GM18909 (cell line): Measurements from ENCODE around the gene LCAT.
"Not testable (repeated sequence)": the region's sequence is repeated elsewhere in the genome, so short reads cannot be mapped to it uniquely, and the experiment has no call there.

ENCODE experiments used
- ATAC-seq: cut with Tn5 transposase; IDR thresholded peaks from one replicate; pipeline ENCODE4 v1.9.1; 2021; ENCODE audit warnings: mild to moderate bottlenecking; ENCODE audit not compliant: unreplicated experiment, poor library complexity

The LCAT gene

DNA sequence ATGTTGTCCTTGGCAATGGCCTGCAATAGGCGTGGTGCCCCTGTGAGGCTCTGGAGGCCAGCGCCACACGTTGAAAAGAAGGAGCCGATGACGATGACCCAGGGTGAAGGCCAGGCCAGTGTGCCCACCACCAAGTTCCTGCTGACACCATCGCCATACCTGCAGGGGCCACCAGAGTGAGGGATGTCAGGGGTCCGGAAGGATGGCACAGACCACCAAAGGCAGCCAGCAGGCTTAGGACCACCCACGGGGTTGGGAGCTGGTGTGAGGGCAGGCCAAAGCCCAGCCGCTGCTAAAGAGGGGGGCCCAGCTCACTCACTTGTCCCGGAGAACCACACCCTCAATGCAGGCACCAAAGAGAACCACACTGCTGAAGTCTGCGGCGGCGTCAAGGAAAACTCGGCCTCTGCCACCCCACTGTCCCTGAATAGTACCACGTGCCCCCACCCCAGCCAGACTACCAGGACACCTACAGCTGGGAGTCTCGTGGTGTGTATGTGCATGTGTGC, 6.5 kb upstream of the LCAT start:
- no peak for ATAC-seq

DNA sequence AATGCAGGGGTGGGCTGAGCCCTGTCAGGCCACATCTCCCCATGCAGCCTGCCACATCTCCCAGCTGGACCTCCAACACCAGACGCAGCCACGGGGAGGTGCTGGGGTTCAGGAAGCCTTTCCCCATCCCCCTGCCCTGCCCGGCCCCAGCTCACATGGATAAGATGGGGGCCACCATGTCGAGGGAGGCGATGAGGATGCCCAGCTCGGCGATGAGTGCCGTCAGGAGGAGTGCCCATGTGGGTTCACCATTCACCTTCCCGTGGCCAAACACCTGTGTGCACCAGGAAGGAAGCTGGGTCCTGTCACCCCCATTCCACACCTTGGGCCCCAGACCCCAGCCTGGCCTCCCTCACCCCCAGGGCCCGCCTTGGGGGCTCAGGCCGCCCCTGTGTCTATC, 5.7 kb upstream of the LCAT start:
- no peak for ATAC-seq

DNA sequence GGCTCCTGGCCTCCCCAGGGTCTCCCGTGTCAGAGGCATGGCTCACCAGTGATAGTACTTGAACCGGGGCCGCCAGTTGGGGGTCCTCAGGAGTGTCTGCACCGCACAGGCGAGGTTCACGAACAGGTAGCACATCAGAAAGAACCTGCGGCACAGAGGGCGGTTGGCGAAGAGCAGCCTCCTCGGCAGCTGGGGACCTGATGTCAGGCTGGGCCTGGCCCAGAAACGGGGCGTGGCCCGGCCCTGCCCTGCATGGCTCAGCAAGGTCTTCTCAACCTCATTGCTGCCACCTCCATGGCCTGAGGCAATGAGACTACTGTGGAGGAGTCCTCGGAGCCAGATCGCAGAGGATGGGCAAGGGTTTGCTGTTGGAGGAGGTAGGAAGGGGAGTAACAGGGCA, 4.1 kb upstream of the LCAT start:
- no peak for ATAC-seq

DNA sequence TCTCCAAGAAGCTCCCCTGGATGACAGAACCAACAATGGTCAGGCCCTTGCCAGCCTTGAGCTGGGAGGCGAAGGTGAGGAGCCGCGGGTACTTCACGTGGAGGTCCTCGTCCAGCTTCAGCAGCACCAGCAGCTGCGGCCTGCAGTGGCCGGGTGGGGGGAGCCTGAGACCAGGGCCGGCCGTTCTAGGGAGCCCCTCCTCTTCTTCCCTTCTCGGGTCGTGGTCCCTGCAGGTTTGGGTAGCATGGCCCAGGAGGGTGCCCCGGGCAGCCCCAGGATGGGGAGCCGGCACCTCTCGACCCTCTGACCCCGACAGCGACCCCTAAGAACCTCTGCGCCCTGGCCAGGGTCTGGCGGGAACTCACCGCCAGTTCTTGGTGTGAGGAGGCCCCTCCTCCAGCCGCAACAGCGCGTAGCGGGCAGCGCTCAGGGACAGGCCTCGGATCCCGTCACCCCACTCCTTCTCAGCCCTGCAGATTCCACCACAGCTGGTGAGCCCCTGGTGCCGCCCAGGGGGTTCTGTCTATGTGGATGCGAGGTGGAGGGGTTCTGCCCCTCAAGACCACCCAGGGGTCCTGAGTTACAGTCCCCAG, 3.1 kb upstream of the LCAT start:
- ATAC-seq: no peak

DNA sequence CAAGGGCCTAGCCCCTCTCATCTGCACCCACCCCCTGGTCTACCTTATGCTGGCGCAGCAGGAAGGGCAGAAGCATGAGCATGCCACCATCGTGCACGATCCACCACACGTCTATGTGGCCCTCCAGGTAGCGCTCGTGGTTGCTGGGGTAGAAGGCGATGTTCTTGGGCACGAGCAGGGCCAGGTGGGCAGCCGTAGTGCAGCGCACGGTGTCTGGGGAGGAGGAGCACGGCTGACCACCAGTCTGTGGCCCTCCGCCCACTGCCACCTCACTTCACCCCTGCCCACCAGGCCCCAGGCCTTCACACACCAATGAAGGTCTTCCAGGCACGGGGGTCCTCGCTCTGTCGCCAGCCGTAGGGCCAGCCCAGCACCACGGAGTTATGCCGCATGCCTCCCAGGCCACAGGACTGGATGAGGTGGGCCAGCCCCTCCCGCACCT, 2.2 kb upstream of the LCAT start:
- no peak for ATAC-seq

DNA sequence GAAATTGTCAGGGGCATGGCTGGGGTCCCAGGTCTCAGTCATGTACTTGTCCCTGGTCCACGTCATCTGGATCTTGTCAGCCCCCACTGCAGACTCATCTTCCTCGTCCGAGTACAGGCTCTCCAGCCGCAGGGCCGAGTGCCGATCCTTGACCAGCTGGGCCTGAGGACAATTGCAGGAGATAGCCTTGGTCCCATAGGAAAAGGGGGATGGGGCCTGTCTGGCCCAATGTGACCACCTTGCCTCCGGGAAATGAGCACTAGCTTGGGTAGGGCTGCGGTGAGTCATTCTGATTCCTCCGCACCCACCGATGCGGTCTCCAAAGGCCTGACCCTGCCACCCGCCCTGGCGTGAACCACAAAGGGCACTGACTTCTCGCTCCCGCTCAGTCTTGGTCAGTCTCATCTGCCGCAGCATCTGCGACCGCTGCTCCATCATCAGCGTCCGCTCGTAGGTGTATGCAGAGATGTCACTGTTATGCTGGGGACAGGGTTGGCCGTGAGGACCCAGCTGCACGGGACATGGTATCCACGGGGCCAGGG, 1.5 kb upstream of the LCAT start:
- ATAC-seq: no peak

DNA sequence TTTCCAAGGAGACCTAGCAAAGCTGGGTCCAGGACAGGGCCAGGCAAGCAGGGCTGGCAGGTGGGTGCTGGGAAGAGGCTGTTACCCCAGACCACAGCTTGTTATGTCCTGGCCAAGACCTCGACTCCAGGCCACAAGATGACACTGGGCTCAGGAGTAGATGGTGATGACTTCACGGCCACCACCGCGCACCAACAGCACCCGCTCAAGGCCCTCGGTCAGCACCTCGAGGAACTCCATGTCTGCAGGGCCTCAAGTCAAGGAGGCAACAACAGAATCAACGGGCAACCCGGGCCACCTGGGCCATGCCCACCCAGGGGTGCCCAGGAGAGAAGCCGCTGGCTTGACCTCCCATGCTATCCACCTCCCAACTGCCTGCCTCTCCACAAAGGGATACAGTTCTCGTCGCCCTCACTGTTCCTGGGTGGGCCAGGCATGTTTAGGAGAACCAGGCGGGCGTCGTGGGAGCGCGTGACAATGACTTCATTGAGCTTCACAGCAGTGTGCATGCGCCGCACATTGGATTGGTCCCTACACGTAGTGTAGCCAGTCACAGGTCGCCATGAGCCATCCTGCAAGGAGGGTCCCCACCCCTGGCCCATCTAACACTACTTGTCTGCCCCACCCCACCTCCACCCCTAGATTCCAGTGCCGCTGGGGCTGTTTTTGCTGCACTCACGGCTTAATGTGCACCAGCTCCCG, 921 bp upstream of the LCAT start:
- no peak for ATAC-seq

DNA sequence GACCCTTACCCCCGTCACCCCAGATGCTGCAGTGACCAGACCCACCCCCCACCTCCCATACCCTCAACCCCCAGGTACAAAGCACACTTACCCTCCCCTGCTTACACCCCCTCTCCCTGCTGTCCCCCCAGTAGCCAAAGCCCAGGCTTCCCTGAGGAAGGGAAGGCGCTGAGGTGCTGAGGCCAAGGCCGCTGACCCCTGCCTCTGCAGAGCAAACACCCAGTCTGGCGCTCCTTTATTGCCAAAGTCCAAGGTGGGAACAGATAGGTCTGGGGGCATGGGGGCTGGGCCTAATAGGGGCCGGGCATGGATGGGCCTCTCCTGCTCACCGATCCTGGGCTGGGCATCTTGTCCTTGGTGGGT, 683 bp downstream of the LCAT start:
- no peak for ATAC-seq

DNA sequence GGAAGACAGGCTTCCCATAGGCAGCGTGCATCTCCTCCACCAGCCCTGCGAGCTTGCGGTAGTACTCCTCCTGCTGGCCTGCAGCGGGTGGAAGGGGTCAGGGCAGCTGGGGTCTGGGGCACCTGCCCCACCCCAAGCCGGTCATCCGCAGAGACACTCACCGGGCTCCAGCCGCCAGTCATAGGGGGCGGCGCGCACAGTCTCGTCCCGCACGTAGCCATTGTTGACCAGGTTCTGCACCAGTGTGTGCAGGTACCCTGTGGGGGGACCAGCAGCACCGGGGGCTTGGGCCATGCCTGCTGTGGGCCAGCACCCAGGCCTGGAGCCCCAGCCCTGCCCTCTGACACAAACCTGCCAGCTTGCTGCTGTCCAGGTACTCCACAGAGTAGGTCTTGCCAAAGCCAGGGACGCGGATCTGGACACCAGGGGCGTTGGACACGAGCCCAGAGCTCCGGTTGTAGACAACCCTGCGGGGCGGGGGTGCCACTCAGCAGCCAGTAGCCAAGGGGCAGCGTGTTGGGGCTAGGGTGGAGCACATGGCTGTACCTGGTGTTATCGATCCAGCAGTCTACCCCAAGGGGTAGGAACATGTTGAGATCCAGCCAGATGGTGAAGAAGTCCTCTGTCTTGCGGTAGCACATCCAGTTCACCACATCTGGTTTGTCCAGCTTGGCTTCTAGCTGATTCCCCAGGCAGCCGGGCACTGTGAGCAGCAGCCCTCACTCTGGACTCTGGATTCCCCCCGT, 1.2 kb downstream of the LCAT start:
- ATAC-seq: no peak

DNA sequence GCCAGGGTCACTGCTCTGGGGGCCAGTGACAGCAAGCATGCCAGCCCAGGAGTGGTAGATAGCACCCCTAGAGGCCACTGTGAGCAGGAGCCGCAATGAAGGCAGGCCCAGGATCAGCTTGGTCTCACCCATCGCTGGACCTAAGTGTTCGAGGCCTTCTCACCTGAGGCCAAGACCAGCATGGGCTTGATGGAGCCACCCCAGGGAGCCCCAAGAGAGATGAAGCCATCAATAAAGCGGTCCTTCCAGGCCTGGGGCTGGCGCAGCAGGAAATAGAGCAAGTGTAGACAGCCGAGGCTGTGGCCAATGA, 1.8 kb downstream of the LCAT start:
- ATAC-seq: peak; percentile 57

DNA sequence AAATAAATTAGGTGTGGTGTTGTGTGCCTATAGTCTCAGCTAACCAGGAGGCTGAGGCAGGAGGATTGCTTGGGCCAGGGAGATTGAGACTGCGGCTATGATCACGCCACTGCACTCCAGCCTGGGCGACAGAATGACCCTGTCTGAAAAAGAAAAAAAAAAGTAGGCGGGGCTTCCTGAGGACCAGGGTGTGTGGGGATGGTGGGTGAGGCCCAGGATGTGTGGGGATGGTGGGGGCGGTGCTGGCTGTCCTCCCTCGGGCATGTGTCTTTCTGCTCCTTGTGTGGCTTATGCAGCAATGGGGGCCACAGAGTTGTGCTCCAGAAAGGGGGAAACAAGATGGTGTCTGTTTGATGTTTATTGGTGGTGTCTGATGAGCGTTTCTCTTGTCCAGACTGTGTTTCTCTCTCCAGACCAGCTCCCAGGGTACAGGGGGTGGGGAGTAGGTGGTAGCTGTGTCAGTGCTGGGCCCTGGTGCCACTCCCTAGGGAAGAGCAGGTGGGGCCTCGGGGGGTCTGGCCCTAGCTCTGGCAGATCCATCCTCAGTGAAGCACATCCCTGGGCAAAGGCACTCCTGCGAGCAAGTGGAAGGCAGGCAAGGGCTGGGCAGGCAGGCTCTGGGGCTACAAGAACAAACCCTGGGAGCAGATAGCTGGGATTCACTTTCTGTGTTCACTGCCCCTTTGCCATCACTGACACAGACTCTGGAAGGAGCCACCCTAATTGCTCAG, 2.3 kb downstream of the LCAT start:
- no peak for ATAC-seq

DNA sequence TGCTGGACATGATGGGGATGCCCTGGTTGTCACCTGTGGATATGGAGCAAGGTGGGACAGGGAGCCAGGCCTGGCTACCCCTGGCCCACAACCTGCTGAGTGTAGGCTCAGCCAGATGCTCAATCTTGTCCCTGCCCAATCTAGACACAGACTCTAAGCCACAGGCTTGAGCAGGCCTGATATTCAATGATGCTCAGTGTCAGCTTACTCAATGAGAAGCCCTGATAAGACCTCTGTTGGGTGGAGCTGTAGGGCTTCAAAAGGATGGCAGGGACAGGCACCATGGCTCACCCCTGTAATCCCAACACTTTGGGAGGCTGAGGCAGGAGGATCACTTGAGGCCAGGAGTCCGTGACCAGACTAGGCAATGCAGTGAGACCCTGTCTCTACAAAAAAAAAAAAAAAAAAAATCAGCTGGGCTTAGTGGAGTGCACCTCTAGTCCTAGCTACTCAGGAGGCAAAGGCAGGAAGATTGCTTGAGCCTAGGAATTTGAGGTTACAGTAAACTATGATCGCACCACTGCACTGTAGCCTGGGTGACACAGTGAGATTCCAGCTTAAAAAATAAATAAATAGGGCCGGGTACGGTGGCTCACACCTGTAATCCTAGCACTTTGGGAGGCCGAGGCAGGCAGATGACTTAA, 3.4 kb downstream of the LCAT start:
- ATAC-seq: no peak

DNA sequence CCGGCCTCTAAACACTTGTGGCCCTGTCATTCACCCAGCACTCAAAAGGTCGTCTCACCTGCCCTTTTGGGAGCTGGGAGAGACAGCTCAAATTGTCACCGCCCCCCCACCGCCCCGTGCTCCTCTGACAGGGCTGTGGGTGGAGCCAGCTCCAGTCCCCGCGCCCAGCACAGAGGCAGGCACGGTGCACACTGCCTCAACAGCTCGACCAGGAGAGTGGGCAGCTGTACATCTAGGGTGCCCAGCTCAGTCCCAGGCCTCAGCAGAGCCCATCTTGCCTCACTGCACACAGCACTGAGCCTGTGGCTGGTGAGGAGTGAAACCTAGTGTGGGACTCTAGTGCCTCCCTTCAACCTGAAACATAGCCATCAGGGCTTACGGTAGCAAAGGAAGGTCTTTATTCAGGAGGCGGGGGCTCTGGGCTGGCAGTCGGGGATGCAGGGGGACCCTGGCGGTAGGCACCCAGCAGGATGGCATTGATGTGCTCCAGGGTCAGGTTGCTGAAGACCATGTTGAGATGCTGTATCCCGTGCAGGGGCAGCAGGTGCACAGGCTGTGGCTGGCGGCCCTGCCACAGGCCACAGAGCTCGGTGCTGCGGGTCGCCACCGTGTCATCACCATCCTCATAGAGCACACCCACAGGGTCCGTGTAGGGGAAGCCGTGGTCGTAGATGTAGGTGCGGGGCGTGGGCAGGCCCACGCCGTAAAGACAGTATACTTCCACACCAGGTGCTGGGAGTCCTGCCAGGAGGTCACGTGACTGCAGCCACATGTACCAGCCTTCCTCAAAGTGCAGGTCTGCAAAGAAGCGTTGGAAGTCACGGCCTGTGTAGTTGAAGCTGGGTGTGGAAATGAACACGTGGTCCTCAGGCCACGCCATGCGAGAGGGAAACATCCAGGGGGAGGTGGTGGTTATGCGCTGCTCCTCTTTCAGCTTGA, 4.1 kb downstream of the LCAT start:
- ATAC-seq: no peak

DNA sequence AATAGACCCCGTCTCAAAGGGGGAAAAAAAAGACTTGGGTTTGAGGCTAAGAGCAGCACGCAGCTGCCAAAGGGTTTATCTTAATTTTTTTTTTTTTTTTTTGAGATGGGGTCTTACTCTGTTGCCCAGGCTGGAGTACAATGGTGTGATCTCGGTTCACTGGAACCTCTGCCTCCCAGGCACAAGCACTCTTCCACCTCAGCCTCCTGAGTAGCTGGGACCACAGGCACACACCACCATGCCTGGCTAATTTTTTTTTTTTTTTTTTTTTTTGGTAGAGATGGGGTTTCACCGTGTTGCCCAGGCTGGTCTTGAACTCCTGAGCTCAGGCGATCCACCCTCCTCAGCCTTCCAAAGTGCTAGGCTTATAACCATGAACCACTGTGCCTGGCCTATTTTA, 6.2 kb downstream of the LCAT start:
- ATAC-seq: not testable (repeated sequence)

DNA sequence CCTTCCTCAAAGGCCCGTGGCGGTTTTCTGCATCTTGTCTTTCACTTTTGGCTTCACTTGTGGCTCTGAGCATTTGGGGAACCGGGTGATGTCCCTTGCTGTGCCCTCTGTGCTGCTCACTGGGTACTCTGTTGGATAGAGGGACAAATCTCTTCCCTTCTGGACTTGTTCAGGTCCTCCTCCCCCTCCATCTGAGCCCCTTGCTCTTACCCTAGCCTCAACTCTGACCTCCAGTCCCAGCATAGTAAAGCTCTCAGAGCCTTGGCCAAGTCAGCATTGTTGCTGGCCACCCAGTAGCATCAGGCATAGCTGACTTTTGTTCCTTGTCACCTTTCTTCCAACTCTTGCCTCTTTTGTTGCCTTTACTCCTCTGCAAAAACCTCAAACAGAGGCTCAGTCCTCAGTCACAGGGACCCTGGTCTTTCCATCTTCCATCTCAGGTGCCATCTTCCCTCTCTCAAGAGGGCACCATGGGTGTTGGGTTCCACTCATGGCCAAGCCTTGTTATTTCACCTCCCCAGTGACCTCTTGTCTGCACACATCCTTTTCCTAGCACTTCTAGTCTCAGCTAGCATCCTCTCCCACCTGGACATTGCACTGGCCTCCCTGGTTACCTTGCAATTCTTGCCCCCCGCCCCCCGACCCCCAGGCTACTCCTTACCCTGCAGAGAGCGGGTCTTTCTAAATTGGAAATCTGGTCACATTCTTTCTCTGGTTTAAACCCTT, 6.9 kb downstream of the LCAT start:
- ATAC-seq: peak; percentile 63

DNA sequence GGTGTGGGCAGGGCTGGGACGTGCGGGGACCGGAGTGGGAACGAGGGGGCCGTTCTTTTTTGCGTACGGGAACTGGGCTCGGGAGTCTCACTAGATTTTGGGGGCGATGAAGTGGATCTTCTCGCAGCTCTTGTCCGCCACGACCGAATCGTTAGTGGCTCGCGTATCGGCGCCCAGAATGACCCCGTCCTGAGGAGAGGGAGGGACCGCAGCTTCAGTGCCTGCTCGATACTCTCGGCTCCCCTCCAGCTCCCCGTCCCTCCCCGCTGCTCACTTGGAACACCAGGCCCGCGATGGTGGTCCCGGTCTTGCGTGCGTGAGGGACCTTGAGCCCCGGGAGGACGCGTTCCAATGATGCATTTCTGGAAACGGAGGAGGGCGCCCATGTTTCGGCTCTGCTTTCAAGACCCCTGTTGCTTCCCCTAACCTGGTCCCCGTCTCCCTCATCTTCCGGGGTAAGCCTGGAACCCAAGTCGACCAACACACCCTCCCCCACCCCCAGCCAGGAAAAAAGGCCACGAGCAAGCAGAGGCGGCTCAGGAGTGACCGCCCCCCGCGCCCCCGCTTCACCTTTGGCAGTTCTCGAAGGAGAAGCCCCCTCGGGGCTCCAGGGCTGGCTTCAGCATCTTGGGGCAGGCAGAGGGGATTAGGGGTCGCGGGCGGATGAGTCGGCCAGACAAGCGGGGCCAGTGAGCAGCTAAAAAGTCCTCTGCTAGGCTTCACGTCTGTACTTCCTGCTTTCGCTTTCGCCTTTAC, 7.6 kb downstream of the LCAT start, which contains the start of gene PSMB10:
PSMB10 (minus strand) TSS at position 727 of the 756 bp plus-strand sequence; CDS start at position 626, 101 bp downstream.
- peak; percentile 1 for ATAC-seq

DNA sequence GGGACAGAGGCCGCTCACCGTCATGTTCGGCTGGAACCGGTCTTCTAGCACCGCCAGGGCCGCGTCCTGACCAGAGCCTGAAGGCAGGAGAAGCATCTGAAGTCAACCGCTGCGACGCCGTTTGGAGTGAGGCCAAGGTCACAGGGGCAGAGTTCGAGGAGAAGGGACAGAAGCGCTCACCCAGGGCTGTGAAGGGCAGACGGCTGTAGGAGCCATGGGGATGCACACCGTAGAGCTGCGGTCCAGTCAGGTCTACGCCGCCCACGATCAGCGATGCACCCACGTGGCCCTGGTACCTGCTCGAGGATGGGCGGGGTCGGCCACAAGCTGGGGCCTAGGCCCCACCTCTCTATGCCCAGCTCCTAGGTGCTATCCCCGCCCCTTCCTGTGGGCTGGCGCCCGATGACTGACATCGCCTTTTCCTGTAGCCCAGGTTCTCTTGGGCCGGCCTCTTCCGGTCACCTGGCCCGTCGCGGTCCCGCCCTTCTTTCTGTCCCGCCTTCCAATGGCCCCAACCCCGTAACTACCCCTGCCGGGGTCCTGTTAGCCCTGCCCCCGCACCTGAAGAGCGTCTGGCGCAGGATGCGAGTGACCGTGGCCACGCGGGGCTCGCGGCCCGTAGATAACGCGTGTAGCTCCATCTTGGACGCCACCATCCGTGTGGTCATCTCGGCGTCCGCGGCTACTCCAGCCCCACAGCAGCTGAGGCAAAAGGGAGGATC, 8.4 kb downstream of the LCAT start:
- peak; percentile 88 for ATAC-seq
